Measurements from ENCODE around the gene C3. TPM values are rescaled to one million over a fixed set of nuclear protein-coding genes. Genes with fewer than 3 reads are reported as not detected.

C3 gene
- total RNA-seq, 1 experiment from 2014 or later: 5.0 TPM

- ATAC-seq: no peak
- no peak overlapping the region for H3K27ac ChIP-seq (ENCODE audit: low read length)
These were observed 13.7 kb upstream of the C3 start for GRCh38 chr19:6734096-6734696.

GRCh38 chr19:6733338-6734095, 13.1 kb upstream of the C3 start:
- ChIA-PET POLR2A (no interaction called here), CTCF (no interaction called here)
- Histone ChIP-seq H3K9me3 (ENCODE audit: control insufficient read depth, insufficient read depth, low read depth, low read length) (no peaks in the 10 kb centered on the region), H3K4me3 (ENCODE audit: low read depth in 2 of 2, low read length in 2 of 2) (no peak overlapping the region), H3K27ac (ENCODE audit: low read length) (no peak overlapping the region), H3K36me3 (ENCODE audit: control insufficient read depth, insufficient read depth, low read length) (no peaks in the 10 kb centered on the region; the same call in 1 of the 2 replicates), H3K27me3 (ENCODE audit: control insufficient read depth, insufficient read depth, low read length) (no peaks in the 10 kb centered on the region), H3K4me1 (ENCODE audit: control insufficient read depth, insufficient read depth, low read length) (peaks cover 7% of the 10 kb centered on the region)
- in situ Hi-C loops (cut with HindIII; ENCODE audit: low pct_unique_long_range_greater_than_20kb, low sequenced_read_pairs) (no loop called here), intact Hi-C loops (cut with micrococcal nuclease; ENCODE audit: unreplicated experiment) (no loop called here)
- ATAC-seq: no peak
- no TSS peak for BruUV-seq (replicated peaks)
- DNase-seq (ENCODE audit: low read depth, low spot score): no peak
- no peak for TF ChIP-seq SIN3A (IDR thresholded peaks at IDR 0.05; ENCODE audit: borderline replicate concordance, insufficient read depth, low read depth, low read length)
- no peak for TF ChIP-seq TCF7L2 (IDR thresholded peaks at IDR 0.05; ENCODE audit: low read depth, low read length)
- TF ChIP-seq CTCF (IDR thresholded peaks at IDR 0.05): no peak; the same call in 1 of the 2 replicates
- no peak for TF ChIP-seq REST (IDR thresholded peaks at IDR 0.05; ENCODE audit: insufficient read depth in 1 of 2, low read depth in 2 of 2, low read length in 1 of 2)

More at GRCh38 chr19:6734096-6734696, 13.7 kb upstream of the C3 start:
- peaks cover 14% of the 10 kb centered on the region for H3K4me1 ChIP-seq (ENCODE audit: control insufficient read depth, insufficient read depth, low read length)
- CTCF ChIA-PET: no interaction called here
- TF ChIP-seq REST (IDR thresholded peaks at IDR 0.05; ENCODE audit: insufficient read depth in 1 of 2, low read depth in 2 of 2, low read length in 1 of 2) (no peak), SIN3A (IDR thresholded peaks at IDR 0.05; ENCODE audit: borderline replicate concordance, insufficient read depth, low read depth, low read length) (no peak), CTCF (IDR thresholded peaks at IDR 0.05) (no peak), TCF7L2 (IDR thresholded peaks at IDR 0.05; ENCODE audit: low read depth, low read length) (no peak), POLR2AphosphoS5 (IDR thresholded peaks at IDR 0.05; ENCODE audit: low read depth, low read length) (no peak)
- POLR2A ChIA-PET: no interaction called here
- H3K4me3 ChIP-seq (ENCODE audit: low read depth in 2 of 2, low read length in 2 of 2): no peak overlapping the region
- no TSS peak for BruUV-seq (replicated peaks)
- H3K9me3 ChIP-seq (ENCODE audit: control insufficient read depth, insufficient read depth, low read depth, low read length): no peaks in the 10 kb centered on the region
- DNase-seq (ENCODE audit: low read depth, low spot score): no peak
- intact Hi-C loops (cut with micrococcal nuclease; ENCODE audit: unreplicated experiment): no loop called here
- H3K36me3 ChIP-seq (ENCODE audit: control insufficient read depth, insufficient read depth, low read length): no peaks in the 10 kb centered on the region; the same call in 1 of the 2 replicates
- H3K27me3 ChIP-seq (ENCODE audit: control insufficient read depth, insufficient read depth, low read length): no peaks in the 10 kb centered on the region
- in situ Hi-C loops (cut with HindIII; ENCODE audit: low pct_unique_long_range_greater_than_20kb, low sequenced_read_pairs): no loop called here

Data from Panc1 (cell line).